ENCODE measurements around the gene CMTM4.

GRCh38 chr16:66580605-66581209, 115.8 kb downstream of the CMTM4 start:
- no peak for TF ChIP-seq CTCF (IDR thresholded peaks at IDR 0.05)
- TF ChIP-seq POLR2A (IDR thresholded peaks at IDR 0.05), result no peak
- TF ChIP-seq POLR2AphosphoS5 (IDR thresholded peaks at IDR 0.05), result no peak

Data from gastroesophageal sphincter (tissue), 3 donors.